Measurements from ENCODE around the gene UBE2E2. TPM values are rescaled to one million over a fixed set of nuclear protein-coding genes. Genes with fewer than 3 reads are reported as not detected.

Gene UBE2E2
- total RNA-seq, 2 donors from 2014 or later = 5.5 to 6.4 TPM

DNA sequence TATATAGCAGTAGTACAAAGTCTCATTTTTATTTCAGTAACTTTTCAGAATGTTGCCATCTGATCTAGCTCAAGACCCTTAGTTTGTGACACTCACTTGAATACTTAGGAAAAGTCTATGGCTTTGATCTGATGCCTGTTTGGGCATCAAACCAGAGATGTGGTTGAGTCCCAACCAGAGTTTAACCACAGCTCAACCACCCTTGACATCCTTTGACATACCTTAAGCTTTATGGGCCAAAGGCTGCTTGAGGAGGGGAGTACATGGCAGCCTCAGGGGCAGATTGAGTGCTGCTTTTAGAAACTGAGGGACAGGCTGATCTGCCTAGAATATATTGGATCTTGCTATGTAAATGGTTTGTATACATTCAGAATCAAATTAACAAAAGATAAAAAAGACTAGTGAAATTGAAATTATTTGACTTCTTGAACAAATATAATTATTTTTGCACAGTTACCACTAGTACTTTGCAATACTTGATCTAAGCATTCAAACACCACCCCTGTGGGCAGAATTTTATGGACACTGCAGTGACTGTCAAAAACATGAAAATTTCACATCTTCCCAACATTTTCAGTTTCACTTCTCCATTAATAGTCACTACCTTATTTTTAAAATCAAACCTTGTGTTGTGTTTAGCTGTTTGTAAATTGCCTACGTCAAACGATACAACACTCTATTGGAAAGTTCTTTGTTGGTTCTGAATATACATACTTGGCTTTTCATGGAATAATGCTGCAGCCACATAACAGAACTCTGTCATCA, 199.8 kb downstream of the UBE2E2 start:
- intact Hi-C loops (cut with DNase I, micrococcal nuclease) = no loop called here
- DNase-seq (no peak), ATAC-seq (no peak)

DNA sequence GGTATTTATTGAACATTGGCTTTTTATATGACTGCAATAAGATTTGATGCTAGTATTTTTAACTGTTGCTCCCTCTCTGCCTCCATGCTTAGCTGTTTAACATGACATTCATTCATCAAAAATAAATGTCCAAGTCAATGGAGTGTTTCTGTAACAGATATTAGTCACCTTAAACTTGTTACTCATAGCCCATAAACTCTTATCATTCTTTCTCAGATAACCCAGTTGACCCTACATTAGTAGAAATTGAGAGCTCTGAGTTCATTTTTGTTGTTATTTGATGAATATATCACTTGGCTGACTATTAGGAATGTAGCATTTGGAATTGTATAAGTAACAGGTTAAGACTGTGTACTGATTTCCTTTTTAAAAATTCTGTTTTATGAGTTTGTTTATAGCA, 201.1 kb downstream of the UBE2E2 start:
- no peak for DNase-seq
- ATAC-seq = no peak
- intact Hi-C loops (cut with DNase I, micrococcal nuclease) = no loop called here

DNA sequence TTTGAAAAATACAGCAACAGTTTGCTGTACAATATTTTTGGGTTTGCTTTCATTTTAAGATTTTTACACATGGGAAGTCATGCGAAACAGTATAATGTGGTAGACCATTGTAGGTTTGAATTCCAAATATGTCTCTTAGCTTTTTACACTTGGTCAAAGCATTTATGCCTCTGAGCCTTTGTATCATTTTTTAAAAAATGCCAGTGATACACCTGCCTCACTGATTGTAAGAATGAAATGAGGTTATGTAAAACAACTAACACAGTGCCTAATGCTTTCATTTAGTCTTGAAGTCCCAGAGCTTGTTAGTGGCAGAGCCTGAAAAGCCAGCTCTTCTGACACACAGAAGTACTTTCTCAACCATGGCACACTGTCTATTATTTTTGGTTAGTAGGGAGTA, 202.0 kb downstream of the UBE2E2 start:
- ATAC-seq (no peak), DNase-seq (no peak)
- intact Hi-C loops (cut with DNase I, micrococcal nuclease) = no loop called here

DNA sequence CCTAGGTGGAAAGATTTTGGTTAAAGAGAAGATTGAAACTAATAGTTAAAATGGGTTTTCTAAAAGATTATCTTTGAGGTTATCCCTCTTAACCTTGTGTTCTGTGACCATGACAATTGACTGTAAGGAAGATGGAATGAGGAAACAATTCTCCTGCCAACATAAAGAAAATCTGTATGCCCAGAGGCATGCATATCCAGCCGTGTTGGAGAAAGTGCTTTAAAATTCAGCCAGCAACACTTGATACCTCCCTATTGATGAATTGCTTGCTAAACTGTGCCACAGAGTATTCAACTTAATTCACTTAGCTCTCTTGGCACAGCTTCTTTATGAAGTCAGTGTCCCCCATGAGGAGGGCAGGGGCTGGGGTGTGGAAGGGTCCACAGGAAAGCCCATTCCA, 203.5 kb downstream of the UBE2E2 start:
- no peak for ATAC-seq
- no peak for DNase-seq
- intact Hi-C loops (cut with DNase I, micrococcal nuclease) = no loop called here

DNA sequence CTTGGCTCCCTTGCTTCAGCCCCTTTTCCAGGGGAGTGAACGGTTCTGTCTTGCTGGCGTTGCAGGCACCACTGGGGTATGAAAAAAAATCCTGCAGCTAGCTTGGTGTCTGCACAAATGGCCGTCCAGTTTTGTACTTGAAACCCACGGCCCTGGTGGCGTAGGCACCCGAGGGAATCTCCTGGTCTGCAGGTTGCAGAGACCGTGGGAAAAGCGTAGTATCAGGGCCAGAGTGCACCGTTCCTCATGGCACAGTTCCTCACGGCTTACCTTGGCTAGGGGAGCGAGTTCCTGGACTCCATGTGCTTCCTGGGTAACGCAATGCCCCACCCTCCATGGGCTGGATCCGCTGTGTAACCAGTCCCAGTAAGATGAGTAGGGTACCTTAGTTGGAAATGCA, 214.9 kb downstream of the UBE2E2 start:
- DNase-seq (no peak), ATAC-seq (no peak)
- intact Hi-C loops (cut with DNase I, micrococcal nuclease) = no loop called here

DNA sequence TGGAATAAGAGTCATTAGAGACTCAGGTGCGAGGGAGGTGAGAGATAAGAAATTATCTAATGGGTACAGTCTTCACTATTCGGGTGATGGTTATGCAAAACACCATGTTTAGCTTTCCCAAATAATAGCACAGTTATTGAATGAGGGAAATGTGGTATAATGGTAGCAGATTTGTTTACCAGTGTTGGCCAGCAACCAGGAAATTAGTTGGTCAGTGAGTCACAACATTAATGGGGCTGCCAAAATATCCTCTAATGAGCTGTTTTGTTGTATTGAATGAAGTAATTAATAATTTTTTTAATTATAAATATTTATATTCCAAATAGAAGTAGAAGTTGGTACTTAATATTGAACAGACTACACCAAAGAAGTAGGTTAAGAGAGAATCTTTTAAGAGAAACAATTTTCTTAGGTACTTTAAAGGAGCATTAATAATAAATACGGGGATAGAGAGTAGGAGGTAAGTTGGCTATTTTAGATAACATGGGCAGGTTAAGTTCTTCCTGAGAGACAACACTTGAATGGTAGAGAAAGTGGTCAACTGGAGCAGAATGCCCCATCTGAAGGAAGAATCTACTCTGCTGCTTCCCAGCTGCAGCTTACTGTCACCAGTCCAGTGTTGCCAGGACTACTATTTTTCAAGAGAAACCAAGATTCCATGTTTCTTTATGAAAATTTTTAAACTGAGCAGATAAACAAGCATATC, 218.8 kb downstream of the UBE2E2 start:
- ATAC-seq (no peak), DNase-seq (no peak)
- intact Hi-C loops (cut with DNase I, micrococcal nuclease) = no loop called here

DNA sequence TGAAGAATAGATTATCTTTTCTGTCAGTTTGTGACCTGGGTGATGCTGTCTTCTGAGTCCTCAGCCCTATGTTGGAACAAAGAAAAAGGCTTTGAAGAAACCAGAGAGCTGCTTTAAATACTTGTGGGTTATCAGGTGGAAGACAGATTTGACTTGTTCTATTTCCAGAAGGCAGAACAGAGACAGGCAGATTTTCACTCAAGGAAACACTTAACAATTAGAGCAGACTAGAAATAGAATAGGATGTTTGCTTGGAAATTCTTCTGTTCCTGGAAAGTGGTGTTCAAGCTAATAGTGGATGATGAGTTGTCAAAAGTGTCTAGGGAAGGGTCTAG, 219.4 kb downstream of the UBE2E2 start:
- DNase-seq (no peak), ATAC-seq (no peak)
- intact Hi-C loops (cut with DNase I, micrococcal nuclease) = no loop called here

DNA sequence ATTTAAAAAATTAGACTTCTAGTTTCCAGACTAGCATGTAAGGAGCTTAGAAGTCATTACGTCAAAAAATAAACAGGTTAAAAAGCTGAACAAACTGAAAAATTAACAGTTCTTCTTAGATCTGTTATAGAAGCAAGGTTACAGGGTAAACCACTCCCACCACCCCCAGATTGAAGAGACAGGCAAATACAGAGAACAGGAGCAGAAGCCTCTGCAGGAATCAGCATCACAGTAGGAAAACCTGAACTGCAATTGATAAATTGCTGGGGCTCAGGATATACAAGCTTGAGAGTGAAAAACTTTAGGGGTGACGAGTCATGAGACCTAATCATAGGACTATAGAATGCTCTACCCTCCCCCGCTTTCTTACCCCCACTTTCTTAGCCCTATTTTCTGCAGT, 222.3 kb downstream of the UBE2E2 start:
- intact Hi-C loops (cut with DNase I, micrococcal nuclease) = no loop called here
- no peak for ATAC-seq
- DNase-seq = no peak

DNA sequence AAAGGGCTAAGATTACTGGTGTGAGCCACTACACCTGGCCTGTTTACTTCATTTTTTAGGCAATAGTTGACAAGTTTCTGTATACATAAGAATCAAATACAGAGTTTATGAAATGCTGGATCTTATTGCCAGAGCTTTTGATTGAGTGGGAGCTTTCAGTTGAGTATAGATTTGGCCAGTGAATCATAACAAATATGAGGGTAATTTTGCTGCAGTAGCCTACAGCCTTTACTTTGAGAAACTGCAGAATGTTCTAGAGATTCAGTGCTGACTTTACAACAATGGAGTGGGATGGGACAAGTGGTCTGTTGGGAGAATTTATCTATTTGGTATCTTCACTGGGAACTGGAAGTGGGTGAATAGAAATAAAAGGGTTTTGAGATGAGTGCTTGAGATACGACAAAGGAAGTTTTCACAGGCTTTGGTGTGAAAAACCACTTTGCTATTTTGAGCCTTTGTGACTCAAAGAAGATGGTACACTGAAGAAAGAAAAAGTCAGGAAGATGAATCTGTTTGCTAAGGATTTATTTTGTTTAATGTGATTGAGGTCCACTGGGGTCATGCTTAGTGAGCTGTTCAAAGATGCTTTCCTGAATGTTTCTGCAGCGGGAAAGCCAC, 227.8 kb downstream of the UBE2E2 start:
- intact Hi-C loops (cut with DNase I, micrococcal nuclease) = no loop called here
- DNase-seq (no peak), ATAC-seq (no peak)

DNA sequence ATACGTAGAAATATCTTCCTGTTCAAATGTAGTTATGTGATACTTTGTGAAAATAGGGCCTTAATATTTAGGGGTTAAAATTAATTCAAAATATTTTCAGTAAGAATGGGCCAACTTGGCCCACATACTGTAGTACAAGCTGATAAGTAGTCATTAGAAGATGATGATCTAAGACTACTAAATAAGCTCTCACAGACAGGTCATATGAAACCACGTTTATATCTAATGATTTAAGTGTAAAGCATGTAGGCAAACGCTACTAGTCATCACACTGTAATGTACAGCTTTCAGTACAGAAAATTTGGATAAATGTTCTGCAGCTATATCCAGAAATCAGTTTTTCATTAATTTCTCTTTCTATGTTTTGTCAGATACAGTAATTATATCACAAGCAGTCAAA, 228.6 kb downstream of the UBE2E2 start:
- ATAC-seq = no peak
- intact Hi-C loops (cut with DNase I, micrococcal nuclease) = no loop called here

DNA sequence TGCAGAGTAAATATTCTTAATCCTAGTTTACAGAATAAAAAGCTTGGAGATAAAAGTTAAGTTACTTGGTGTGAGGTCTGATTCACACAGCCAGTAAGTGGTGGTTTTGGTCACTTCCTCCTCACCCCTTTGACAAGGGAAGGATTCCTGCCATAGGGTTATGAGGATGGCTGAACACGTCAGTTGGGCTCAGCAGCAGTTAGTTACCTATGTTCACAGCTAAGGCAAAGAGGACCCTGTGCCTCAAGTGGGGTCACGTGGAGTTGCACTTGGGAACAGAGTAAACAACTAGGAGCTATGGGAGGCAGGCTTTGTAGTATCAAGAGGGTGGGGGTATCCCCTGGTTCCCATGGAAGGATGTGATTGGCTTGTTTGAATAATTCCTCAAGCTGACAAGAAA, 232.2 kb downstream of the UBE2E2 start:
- intact Hi-C loops (cut with DNase I, micrococcal nuclease) = no loop called here
- DNase-seq (no peak), ATAC-seq (no peak)

More for the DNA sequence above, 228.6 kb downstream of the UBE2E2 start:
- DNase-seq = no peak

DNA sequence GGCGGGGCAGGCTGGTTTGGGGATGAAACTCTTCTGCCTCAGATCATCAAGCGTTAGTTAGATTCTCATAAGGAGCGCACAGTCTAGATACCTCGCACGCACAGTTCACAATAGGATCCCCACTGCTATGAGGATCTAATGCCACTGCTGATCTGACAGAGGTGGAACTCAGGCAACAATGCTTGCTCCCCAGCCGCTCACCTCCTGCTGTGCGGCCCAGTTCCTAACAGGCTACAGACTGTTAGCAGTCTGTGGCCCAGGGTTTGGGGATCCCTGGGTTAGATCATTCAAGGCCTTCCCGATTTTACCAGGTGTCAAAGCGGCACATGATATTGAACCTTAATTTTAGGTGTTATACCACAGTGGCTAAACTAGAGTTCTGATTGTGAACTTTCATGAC, 232.8 kb downstream of the UBE2E2 start:
- ATAC-seq = no peak
- intact Hi-C loops (cut with DNase I, micrococcal nuclease) = no loop called here
- DNase-seq = no peak

DNA sequence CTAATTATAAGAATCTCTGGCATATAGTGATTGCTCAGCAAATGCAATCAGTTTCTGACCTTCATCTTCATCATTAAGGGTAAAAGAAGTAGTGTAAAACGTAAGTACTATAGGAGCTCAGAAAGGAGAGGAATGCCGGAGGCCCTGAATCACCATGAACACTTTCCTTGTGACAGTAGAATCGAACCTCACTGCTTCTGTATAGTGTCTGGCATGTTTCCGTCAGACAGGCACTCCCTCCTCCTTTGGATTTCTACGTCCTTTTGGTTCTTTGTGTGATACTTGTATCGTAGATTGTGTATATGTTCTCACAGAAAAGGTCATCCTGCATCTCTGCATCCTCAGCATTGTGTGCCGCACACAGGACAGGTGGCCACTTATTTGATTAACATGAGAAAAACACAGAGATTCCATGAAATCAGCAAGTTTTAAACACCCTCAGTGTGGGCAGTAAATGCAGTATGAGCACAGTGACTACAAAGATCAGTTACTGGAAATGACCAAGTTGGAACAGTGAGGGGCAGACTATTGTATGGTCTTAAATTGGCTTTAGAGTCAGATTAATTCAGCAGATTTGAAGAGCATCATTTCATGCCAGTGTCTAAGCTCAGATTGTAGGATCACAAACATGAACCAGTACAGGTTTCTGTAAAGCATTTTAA, 234.5 kb downstream of the UBE2E2 start:
- no peak for DNase-seq
- intact Hi-C loops (cut with DNase I, micrococcal nuclease) = no loop called here
- ATAC-seq = no peak

DNA sequence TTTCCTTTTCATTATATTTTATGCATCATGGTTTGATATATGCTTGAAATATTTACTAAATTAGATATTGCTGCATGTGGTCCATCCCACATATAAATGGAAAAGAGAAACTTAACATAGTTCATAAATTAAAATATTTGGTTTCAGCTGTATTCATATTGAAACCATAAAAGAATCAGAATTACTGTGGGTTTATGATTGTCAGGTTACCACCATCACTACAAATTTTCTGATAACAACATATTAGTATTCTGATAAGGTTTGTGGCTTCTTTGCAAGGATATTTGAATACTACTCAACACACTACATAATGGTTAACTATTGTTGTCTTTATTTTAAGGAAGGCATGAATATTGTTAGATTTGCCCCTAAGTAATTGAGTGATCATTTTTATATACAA, 235.5 kb downstream of the UBE2E2 start:
- no peak for ATAC-seq
- intact Hi-C loops (cut with DNase I, micrococcal nuclease) = no loop called here
- no peak for DNase-seq

DNA sequence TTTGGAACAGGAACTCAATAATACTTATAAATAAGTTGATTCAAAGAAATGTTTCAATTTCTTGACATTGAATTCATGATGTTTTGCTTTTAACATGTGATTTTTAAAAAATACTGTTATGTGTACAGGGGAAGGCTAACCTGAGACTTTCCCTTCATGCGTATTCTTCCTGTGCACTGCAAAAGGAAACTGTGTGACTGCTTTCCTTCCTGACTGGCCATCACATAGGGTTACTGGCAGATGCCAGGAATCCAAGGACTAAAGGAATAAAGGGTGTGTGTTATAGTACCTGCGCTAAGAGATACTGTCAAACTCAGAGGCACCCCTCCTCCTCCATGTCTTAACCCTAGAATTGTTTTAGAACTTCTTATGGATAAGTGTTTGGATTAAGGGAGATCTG, 236.0 kb downstream of the UBE2E2 start:
- ATAC-seq = no peak
- no peak for DNase-seq
- intact Hi-C loops (cut with DNase I, micrococcal nuclease) = no loop called here

DNA sequence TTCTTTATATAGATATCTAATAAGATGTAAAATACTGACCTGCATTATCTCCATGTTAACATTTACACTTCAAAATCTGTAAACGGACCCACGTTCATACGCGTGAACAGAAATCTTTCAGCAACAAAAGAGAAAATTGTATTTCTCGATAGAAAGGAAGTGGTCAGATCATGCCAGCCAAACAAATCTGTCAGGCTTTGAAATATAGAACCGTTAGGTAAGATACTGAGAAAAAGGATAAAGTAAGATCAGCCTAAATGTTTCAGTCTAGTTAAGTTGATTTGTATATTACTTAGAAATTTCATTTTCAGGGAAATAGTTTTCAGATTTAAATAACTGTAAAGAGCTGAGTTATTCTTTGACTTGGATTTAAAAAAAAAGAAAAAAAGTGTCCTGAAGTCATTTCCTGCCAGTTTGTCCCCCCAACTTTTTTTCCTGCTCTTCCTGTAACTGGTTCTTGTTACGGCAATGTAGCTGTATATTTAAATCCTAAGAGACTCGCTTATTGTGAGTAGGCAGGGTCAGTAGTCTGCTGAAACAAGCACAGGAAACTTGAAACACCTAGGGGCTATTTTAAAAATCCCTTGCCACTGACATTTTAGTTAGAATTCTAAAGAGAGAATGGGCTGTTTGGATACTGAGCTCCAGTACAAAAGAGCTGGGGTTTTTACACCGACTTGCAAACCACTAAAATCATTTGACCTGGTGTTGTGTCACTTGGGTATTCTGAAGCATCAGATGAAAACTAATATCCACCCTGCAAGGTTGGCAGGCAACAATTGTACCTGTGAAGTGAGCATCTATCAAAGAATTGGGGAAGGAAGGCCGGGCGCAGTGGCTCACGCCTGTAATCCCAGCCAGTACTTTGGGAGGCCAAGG, 237.5 kb downstream of the UBE2E2 start:
- intact Hi-C loops (cut with DNase I, micrococcal nuclease) = no loop called here

DNA sequence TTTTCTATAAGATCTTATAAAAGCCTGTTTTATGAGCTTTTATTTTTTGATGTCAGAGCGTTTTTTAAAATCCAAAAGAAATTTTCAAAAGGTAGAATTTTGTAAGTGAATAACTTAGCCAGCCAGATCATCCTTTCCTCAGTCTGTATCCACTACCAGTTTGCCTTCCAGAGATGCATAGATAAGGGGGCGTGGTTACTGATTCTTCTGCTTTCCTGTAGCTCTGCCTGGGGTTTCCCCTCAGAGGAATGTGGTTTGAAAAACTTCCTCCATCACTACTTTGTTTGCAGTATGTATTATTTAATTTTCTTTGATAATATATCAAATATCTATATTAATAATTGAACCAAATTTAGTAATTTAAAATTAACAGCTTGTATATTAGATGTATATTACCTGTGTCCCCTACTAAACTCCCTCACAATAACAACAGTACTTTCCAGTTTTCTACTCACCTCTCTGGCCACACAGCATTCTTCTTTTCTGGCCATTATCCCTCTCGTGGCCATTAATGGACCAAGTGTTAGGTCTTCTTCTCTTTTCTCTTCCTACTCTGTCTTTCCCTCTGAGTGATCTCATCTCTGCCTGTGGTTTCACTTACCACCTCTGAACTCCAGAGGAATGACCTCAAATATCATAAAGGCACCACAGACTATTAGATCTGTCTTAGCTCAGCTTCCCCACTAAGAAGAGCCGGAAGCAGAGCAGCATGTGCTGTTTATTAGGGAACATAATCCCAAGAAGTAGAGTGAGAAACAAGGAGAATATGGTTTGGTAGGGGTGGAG, 239.7 kb downstream of the UBE2E2 start:
- ATAC-seq (no peak), DNase-seq (no peak)
- intact Hi-C loops (cut with DNase I, micrococcal nuclease) = no loop called here

More for the DNA sequence above, 237.5 kb downstream of the UBE2E2 start:
- DNase-seq = no peak
- ATAC-seq = no peak

DNA sequence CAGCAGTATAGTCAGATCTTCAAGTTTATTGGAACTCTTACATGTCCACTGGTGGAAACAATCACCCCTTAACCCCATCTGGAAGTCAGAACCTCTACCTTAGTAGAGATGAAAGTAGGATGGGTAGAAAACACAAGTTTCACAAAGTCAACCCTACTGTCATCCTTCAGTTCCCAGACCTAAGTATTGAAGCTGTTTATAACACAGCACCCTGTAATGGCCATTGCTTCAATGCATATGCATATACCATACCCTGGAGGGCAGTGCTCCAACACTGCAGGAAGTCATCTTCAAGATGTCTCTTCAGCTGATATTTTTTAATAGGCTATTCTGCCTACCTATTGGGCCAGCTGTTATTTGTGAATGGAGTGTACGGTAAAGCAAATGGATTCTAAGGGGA, 241.3 kb downstream of the UBE2E2 start:
- intact Hi-C loops (cut with DNase I, micrococcal nuclease) = no loop called here
- DNase-seq (no peak), ATAC-seq (no peak)
